HG03558 (cell line): ENCODE measurements around the gene KLK5.
"Not testable (repeated sequence)": the region's sequence is repeated elsewhere in the genome, so short reads cannot be mapped to it uniquely, and the experiment has no call there.

Source experiments
- ATAC-seq: cut with Tn5 transposase; IDR thresholded peaks from one replicate; pipeline ENCODE4 v1.9.1; 2021; ENCODE audit warnings: moderate number of reproducible peaks; ENCODE audit not compliant: unreplicated experiment; ENCODE audit errors: extremely low read depth

The KLK5 gene

DNA sequence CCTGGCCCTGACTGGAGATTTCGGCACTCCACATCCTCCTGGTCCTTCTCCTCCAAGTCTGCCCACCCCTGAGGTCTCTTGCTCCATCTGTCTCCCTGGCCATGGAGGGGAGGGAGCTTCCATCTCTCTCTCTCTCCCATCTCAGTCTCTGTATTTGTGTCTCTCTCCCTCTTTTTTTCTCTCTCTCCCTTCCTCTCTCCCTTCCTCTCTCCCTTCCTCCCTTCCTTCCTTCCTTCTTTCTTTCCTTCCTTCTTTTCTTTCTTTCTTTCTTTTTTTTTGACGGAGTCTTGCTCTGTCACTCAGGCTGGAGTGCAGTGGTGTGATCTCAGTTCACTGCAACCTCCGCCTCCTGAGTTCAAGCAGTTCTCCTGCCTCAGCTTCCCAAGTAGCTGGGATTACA is 17.0 kb upstream of the KLK5 start:
- ATAC-seq, result not testable (repeated sequence)

DNA sequence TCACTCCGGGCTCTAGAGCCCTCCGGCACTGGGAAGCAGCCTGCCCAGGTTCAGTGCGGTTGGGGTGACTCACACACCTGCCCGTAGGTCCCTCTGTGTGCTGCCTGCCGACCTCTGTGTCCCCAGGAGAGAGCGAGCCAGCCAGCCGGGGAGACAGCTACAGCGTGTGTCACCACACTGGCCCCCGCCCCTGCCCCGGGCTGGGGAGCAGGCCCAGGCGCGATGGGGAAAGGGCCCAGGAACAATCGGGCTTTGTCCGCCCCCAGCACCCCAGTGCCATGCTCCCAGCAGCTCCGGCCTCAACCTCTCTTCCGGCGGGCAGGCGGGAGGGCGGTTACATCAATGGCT is 16.5 kb upstream of the KLK5 start, which contains the start of gene KLK6:
TSS of gene KLK6 (minus strand) at position 179 of the 348 bp plus-strand sequence. CDS start 1,487 bp downstream, outside the sequence.
- ATAC-seq, result no peak

DNA sequence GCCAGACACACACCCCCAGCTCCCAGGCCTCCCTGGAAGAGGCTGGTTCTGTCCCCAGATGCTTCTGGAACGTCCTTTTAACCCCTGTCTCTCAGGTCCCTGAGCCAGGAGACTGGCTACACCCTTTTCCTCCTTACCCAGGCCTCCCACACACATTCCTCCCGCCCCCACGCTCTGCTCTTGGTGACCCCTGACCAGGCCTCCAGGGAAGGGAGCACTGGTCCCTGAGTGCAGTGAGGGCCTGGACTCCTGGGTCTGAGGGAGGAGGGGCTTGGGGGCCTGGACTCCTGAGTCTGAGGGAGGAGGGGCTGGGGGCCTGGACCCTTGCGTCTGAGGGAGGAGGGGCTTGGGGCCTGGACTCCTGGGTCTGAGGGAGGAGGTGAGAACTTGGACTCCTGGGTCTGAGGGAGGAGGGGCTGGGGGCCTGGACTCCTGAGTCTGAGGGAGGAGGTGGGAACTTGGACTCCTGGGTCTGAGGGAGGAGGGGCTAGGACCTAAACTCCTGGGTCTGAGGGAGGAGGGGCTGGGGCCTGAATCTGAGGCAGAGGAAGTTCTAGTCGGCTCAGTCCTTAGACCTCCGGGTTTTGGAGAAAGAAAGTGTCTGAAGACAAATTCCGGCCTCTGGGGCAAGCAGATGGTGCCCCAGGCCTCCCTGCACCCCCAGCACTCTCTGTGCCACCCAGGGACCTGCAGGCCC is 16.0 kb upstream of the KLK5 start:
- ATAC-seq, result no peak

DNA sequence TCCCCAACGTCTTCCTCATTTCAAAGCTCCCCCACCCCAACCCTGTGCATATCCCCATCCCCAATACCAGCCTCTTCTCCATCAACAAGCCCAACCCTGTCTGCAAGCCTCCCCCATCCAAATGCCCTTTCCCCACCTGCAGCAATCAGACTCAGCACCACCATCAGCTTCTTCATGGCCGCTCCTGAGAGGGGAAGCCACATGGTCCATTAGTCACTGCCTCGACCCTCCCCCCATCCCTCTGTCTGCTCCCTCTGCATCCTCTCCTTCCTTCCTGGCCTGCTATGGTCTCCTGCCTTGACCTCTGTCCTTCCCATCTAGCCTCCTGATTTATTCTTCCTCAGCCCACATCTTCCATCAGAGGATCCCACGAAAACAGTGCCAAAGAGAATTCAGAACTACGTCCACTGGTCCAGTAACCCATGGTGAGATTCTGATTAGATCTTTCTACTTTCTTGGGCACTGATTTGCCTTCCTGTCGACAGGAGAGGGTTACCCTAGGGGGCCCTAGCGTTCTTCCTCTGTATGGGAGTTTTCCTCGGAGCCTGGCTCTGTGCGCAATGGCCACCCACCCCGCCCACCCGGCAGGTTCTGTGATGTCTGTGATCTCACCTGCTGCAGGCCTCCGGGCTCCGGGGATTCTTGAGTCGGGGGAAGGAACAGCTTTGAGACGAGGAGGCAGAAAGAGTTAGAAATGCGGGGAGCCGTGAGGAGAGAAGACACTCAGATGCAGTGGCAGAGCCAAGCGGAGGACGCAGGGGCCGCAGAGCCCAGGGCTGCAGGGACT is 15.3 kb upstream of the KLK5 start:
- no peak for ATAC-seq

DNA sequence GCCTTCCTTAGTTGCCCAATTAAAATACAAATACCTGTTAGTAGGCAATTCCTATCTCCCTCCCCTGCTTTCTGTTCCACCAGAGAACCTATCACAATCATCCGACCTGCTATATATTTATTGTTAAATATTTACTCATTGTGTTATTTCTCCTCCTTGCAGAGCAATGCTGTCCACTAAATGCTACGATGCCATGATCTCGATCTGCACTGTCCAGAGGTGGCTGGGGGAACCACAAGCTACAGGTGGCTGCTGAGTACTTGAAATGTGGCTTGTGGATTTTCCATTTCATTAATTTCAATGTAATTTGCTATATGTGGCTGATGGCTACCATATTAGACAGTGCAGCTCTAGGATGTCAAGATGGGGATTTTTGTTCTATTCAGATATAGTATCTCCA is 11.4 kb upstream of the KLK5 start:
- no peak for ATAC-seq

DNA sequence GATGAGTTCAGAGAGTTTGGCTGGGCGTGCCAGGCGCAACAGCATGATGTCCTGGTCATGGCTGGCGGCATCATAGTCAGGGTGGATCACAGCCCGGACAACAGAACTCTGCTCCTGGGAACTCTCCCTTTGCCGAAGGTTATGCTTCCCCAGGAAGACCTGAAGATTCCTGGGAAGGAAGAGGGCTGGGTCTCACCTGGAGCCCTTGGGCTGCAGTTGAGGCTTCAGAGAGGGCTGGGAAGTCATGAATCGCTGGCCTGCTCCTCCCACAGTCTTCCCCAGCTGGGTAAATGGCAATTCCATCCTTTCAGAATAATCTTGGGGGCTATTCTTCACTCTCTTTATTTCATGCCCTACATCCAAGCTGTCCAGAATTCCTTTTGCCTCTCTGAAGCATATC is 10.5 kb upstream of the KLK5 start:
- ATAC-seq, result no peak

DNA sequence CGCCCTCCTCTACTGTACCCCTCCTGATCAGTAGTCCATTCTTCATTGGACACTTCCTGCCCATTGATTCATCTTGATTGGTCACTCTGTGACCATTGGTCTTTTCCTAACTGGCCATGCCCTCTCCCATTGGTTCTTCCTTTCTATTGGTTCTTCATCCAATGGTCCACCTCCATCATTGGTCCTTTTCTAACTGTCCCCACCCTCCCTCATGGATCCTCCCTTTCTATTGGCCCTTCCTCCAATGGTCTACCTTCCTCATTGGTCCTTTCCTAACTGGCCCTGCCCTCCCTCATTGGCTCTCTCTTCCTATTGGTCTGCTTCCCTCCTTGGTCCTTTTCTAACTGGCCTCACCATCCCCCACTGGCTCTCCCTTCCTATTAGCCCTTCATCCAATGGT is 9.4 kb upstream of the KLK5 start:
- no peak for ATAC-seq

DNA sequence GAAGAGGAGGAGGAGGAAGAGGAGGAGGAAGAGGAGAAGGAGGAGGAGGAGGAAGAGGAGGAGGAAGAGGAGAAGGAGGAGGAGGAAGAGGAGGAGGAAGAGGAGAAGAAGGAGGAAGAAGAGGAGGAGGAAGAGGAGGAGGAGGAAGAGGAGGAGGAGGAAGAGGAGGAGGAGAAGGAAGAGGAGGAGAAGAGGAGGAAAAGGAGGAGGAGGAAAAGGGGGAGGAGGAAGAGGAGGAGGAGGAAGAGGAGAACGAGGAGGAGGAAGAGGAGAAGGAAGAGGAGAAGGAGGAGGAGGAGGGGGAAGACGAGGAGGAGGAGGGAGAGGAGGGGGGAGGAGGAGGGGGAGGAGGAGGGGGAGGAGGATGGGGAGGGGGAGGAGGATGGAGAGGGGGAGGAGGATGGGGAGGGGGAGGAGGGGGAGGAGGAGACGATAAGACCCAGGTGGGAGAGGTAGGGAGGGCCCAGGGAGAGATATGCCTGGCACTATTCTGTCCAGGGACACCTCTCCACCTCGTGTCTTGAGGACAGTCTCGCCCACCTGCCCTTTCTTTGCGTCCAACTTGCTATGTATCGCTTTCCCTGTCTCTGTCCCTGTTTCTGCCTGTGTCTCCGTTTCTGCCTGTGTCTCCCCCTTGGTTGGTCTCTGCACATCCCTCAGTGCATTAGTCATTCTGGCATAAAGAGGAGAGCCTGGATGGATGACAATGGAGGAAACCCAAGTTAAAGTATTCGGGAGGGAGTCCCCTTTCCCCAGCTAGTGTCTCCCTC is 7.1 kb upstream of the KLK5 start:
- no peak for ATAC-seq

DNA sequence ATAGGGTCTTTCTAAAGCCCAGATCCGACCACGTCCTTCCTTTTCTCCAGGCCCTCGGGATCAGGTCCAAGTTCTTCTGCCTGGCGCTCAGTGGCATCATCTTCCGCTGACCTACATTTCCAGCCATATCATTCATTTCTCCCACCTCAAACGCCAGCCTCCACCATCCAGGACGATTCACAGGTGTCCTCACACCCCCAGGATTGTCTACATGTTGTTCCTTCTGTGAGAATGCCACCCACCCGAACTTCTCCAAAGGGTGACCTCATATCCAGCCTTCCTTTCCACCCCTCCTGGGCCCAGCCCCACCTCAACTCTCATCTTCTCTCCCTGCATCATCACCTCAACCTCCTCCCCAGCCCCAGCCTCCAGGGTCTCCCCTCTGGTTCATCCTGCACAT is 4.7 kb upstream of the KLK5 start:
- no peak for ATAC-seq

DNA sequence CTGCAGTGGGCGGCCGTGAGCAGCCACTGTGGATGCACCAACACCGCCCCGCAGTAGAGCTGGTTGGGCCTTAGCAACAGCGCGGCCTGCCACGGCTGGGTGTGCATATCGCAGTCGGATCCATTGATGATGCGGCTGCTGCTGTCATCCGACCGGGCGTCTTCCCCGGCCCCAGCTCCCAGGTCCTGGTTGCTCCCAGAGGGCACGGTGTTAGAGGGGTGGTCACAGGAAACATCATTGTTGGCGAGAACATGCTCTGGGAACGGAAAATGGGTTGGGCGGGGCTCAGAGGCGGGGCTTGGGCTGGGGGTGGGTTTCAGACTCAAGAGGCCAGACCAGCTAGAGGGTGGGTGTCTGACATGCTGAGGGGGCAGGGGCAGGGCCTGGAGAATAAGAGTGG is 3.0 kb downstream of the KLK5 start:
- ATAC-seq, result no peak

DNA sequence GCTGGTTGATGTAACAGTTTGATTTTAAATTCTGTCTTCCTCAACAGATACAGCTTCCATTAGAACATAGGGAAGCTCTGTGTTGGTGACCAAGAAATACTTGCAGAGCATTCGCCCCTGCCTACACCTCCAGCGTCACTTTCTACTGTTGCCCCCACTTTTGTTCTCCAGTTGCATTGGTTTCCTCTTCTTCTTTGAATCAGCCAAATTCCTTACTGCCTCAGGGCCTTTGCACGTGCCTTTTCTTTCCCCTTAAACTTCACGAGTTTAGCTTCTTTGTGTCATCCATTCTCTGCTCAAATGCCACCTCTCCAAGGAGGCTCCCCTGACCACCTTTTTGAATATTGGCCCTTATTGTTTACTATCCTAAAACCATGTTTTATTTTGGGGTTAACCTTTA is 5.7 kb downstream of the KLK5 start:
- ATAC-seq, result no peak

DNA sequence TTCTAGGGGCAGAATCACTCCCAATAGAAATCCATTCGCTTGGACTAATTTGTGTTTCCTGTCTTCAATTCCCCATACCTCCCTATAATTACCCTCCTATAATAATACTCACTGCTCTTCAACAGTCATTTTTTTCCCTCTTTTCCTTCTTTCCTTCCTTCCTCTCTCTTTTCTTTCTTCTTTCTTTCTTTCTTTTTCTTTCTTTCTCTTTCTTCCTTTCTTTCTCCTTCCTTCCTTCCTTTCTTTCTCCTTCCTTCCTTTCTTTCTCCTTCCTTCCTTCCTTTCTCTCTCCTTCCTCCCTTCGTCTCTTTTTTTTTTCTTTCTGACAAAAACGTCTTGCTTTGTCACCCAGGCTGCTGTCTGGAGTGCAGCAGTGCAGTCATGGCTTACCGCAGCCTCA is 8.0 kb downstream of the KLK5 start:
- ATAC-seq, result no peak

DNA sequence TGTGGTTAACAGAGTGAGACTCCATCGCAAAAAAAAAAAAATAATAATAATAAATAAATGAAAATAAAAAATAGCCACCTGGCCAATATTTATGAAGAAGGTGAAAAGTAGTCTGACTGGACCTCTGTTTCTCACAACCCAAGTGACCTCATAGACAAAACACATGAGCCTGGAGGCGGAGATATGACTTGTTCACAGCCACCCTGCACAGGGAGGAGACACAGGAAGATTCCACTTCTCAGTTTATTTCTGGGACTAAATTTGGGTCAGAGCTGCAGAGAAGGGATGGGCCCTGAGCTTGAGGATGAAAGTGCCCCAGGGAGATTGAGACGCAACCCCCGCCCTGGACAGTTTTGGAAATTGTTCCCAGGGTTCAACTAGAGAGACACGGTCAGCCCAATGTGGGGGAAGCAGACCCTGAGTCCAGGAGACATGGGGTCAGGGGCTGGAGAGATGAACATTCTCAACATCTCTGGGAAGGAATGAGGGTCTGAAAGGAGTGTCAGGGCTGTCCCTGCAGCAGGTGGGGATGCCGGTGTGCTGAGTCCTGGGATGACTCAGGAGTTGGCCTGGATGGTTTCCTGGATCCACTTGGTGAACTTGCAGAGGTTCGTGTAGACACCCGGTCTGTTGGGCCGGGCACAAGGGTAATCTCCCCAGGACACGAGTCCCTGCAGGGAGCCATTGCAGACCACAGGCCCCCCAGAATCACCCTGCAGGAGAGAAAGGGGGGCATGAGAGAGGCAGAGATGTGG is 9.6 kb downstream of the KLK5 start:
- ATAC-seq, result no peak

DNA sequence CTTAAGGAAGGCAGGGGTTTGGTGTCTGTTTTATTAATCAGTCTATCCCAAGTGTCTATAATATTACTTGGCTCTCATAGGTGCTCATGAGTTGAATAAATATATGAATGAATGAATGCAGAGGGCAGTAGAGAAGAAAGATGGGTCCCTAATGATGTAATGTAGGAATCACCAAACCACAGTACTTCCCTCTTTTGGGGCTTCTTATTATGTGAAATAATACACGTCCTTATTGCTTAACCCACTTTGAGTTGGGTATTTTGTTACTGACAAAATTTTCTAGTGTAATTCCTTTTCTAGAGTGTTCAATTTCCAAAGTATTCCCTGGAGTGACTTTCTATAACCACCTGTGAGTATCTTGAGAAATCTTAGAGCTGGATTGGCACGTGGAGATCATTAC is 13.2 kb downstream of the KLK5 start:
- no peak for ATAC-seq

DNA sequence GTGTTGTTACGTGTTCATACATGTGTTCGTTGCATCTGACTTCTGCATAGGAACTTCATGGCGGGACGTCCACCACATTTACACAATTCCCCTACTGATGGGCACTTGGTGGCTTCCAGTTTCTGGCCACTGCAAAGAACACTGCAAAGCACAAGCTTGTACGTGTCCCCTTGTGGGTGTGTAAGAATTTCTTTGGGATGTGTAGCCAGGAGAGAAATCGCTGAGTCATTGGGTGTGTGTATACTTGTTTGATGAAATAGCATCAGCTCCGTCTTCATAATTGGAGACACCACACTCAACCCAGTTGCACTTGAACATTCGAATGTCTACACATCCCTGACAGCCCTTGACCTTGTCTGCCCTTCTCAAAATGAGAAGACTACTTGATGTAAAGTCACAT is 19.2 kb downstream of the KLK5 start:
- no peak for ATAC-seq

DNA sequence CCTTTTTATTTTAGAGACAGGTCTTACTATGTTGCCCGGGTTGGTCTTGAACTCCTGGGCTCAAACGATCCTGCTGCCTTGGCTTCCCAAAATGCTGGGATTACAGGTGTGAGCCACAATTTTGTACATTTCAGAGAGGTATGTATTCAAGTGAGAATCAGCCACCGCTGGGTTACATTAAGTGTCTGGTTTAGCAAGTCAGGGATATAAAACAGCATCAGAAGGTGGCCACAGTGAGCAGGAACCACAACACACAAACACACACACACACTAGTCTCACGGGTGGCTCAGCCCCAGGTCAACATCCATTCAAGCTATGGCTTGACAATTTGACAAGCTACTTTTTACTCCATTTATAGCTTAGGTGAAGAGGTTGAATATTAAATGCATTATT is 20.2 kb downstream of the KLK5 start:
- no peak for ATAC-seq

DNA sequence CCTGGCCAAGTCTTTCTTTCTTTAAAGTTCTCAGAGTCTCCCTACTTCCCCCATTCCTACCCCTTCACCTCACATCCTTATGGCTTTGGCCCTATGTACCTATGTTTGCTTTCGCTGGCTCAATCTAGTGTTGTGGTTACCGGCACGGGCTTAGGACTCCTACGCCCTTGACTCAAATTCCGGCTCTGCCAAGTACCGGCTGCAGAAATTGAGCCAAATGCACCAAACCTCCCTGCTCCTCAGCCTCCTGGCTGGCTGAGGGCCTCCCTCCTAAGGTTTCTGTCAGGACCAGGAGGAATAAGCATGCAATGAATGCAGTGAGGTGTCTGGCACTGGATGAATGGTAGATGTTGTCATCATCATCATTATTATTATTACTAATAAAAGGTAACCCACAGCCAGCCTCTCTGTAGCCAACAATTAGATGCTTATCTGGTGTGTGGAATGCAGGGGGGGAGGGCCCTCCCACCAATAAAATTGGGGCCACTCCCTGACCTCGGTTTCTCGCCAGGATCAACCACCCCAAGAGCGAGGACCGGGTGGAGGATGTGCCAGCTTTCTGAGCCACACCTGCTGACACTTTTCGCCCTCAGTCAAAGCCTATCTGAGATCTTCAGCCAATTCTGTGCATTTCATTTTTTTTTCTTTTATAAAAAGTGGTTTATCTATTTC is 20.7 kb downstream of the KLK5 start:
- no peak for ATAC-seq

DNA sequence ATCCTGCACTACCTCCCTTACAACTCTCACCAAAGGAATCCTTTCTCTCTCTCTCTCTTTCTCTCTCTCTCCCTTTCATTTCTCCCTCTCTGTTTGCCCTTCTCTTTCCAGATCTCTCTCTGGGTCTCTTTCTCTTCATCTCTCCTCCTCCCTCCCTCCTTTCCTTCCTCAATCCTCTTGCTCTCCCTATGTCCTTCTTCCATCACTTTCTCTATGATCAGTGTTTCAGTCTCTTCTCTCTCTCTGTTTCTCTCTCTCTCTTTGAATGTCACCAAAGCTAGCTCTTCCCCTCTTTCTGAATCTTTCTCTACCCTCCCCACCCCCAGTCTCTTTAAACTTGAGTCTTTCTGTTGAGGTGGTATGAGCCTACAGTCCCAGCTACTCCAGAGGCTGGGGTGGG is 21.8 kb downstream of the KLK5 start:
- ATAC-seq, result no peak

DNA sequence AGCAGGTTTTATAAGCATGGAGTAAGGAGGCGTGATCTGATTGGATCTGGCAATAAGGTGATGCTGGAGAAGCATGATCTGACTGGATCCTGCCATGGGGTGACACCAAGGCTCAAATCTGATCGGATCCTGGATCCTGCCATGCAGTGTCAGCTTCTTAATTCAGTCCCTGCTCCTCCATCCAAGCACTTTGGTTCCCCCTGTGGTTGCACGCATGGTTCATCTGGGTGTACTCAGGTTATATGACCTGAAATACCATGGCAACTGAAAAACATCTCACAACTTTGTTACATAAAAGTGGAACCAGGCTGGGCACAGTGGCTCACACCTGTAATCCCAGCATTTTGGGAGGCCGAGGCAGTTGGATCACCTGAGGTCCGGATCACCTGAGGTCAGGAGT is 24.0 kb downstream of the KLK5 start:
- ATAC-seq, result no peak

DNA sequence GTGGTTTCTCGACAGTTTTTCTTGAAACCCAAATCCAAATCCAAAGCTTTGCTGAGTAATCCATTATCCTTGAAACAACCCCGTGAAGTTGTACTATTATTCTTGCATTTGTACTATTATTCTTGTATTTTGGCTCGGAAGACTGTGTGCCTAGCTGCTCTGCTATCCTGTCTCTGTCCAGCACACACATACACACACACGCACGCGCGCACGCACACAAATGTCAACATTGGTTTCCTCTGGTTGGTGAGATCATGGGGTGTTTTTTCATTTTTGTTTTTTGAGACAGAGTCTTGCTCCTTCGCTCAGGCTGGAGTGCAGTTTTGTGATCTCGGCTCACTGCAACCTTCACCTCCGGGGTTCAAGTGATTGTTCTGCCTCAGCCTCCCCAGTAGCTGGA is 26.7 kb downstream of the KLK5 start:
- no peak for ATAC-seq
